HepG2 (cell line): ENCODE measurements around the gene RHOV. TPM values are rescaled to one million over a fixed set of nuclear protein-coding genes. Genes with fewer than 3 reads are reported as not detected.

Source experiments
- ATAC-seq: fragments of 200-7000 bp; cut with Tn5 transposase; 3 replicates; pipeline ENCODE4 v1.9.1; 2020; ENCODE audit warnings: mild to moderate bottlenecking, moderate library complexity
- BruUV-seq: library from RNA; stranded (reverse); fragments of 400-500 nt; replicated peaks from 2 replicates; lab custom pipeline; 2021; lab: Mats Ljungman, UMichigan
- CTCF ChIA-PET: fragments of 300-600 bp; formaldehyde crosslinking; extraction: SDS; loops from one replicate; lab custom pipeline; 2021; ENCODE audit warnings: low total read pairs, inconsistent platforms, low intra/inter-chr PET ratio; lab: Yijun Ruan, JAX
- POLR2A ChIA-PET: fragments of 350-600 bp; sonication (Branson Sonifier 250); formaldehyde crosslinking; loops from one replicate; lab custom pipeline; 2020; ENCODE audit warnings: antibody characterized with exemption, inconsistent platforms; lab: Yijun Ruan, JAX
- DNase-seq: peaks from one replicate; pipeline ENCODE4 v3.0.0-alpha.2; 2015; ENCODE audit warnings: low spot score
- FAIRE-seq: peaks from 3 replicates; lab custom pipeline; 2011; peaks lifted over from hg19 to GRCh38; lab: Jason Lieb, UNC
- H2AFZ ChIP-seq: one replicate; pipeline ENCODE4 v1.6.1; 2011; ENCODE audit warnings: low read length, inconsistent platforms
- H3K27ac ChIP-seq: fragments of 300-600 bp; 3 replicates; pipeline ENCODE4 v1.8.0; 2011; ENCODE audit warnings: mixed run types, mild to moderate bottlenecking, mixed read lengths, low read length, inconsistent platforms; ENCODE audit not compliant: insufficient read depth; ENCODE audit errors: extremely low read length
- H3K27me3 ChIP-seq, 2 experiments: fragments of 200-600 bp in 1 of 2; 2 replicates in 1 of 2; 3 replicates in 1 of 2; pipeline versions ENCODE4 v1.6.0 to v1.8.0; 2011; ENCODE audit warnings: low read length in 2 of 2, mild to moderate bottlenecking in 2 of 2, moderate library complexity in 2 of 2, inconsistent platforms in 1 of 2; ENCODE audit not compliant: insufficient read depth in 2 of 2, control insufficient read depth in 1 of 2
- H3K36me3 ChIP-seq, 2 experiments: fragments of 200-600 bp in 1 of 2; replicated peaks in 1 of 2; 2 replicates in 1 of 2; 3 replicates in 1 of 2; pipeline versions ENCODE4 v1.5.1 to v1.8.0; 2011; ENCODE audit warnings: low read length in 2 of 2, inconsistent platforms in 1 of 2; ENCODE audit not compliant: insufficient read depth in 2 of 2, control insufficient read depth in 1 of 2
- H3K4me1 ChIP-seq: 2 replicates; pipeline ENCODE4 v1.5.1; 2012; ENCODE audit warnings: low read length, inconsistent platforms; ENCODE audit not compliant: insufficient read depth
- H3K4me2 ChIP-seq: 2 replicates; pipeline ENCODE4 v1.6.0; 2011; ENCODE audit warnings: low read depth, low read length, inconsistent platforms
- H3K4me3 ChIP-seq, 3 experiments: fragments of 200-600 bp in 1 of 3; sonication (generic), shearing (Covaris generic) in 1 of 3; replicated peaks in 1 of 3; 2 replicates each; pipeline ENCODE4 v1.5.1; 2011 to 2016; ENCODE audit warnings: low read length in 3 of 3, inconsistent platforms in 2 of 3, low read depth in 2 of 3, mild to moderate bottlenecking in 2 of 3, control low read depth in 1 of 3, mixed read lengths in 1 of 3; ENCODE audit not compliant: insufficient read depth in 1 of 3
- H3K79me2 ChIP-seq: one replicate; pipeline ENCODE4 v1.6.1; 2011; ENCODE audit warnings: low read length, inconsistent platforms; ENCODE audit not compliant: insufficient read depth
- H3K9ac ChIP-seq: 2 replicates; pipeline ENCODE4 v1.6.0; 2011; ENCODE audit warnings: mild to moderate bottlenecking, low read depth, low read length, inconsistent platforms; ENCODE audit not compliant: insufficient read depth
- H3K9me3 ChIP-seq: 2 replicates; pipeline ENCODE4 v1.5.1; 2012; ENCODE audit warnings: mild to moderate bottlenecking, low read length
- H4K20me1 ChIP-seq: 2 replicates; pipeline ENCODE4 v1.6.0; 2011; ENCODE audit warnings: inconsistent platforms, mild to moderate bottlenecking, low read length, moderate library complexity; ENCODE audit not compliant: insufficient read depth
- ADNP ChIP-seq: sonication (generic); formaldehyde crosslinking; IDR thresholded peaks from 2 replicates; pipeline ENCODE4 v1.4.0; 2020; ENCODE audit warnings: missing genetic modification reagents
- ELF3 ChIP-seq: IDR thresholded peaks from 2 replicates; pipeline ENCODE4 v1.6.1; 2016; ENCODE audit warnings: missing genetic modification reagents, missing compliant biosample characterization
- HIVEP1 ChIP-seq: sonication (generic); formaldehyde crosslinking; IDR thresholded peaks from 2 replicates; pipeline ENCODE4 v1.4.0; 2020; ENCODE audit warnings: mild to moderate bottlenecking, missing genetic modification reagents
- HOXA3 ChIP-seq: sonication (generic); formaldehyde crosslinking; IDR thresholded peaks from 2 replicates; pipeline ENCODE4 v1.5.0; 2020; ENCODE audit warnings: missing genetic modification reagents
- KDM5B ChIP-seq: sonication (generic); formaldehyde crosslinking; IDR thresholded peaks from 2 replicates; pipeline ENCODE4 v1.4.0; 2020; ENCODE audit warnings: missing genetic modification reagents, mild to moderate bottlenecking, borderline replicate concordance
- MEIS1 ChIP-seq: sonication (generic); formaldehyde crosslinking; IDR thresholded peaks from 2 replicates; pipeline ENCODE4 v1.9.0; 2021; ENCODE audit warnings: mild to moderate bottlenecking, missing genetic modification reagents, moderate library complexity, borderline replicate concordance
- NRL ChIP-seq: sonication (generic); formaldehyde crosslinking; IDR thresholded peaks from 2 replicates; pipeline ENCODE4 v1.5.0; 2020; ENCODE audit warnings: missing genetic modification reagents, mild to moderate bottlenecking, moderate library complexity, borderline replicate concordance
- ZNF350 ChIP-seq: sonication (generic); formaldehyde crosslinking; IDR thresholded peaks from 2 replicates; pipeline ENCODE4 v1.4.0; 2020; ENCODE audit warnings: mild to moderate bottlenecking, low read depth, missing genetic modification reagents, borderline replicate concordance
- WGBS: methylation state at CpG from one replicate; pipeline ENCODE4 v1.1.6; 2017; ENCODE audit warnings: low lambda C conversion rate; 5-methylcytosine and 5-hydroxymethylcytosine counted together
- in situ Hi-C: cut with HindIII; loops from 2 replicates; pipeline ENCODE4 v1.10.0; 2017; ENCODE audit warnings: low pct_unique_long_range_greater_than_20kb; ENCODE audit not compliant: extremely low pct_ligation_motif_present
- intact Hi-C: fragments of 100-400 bp; cut with micrococcal nuclease; formaldehyde crosslinking; loops from one replicate; pipeline ENCODE4 v1.10.0; 2022; ENCODE audit not compliant: unreplicated experiment
- polyA plus RNA-seq, 8 experiments: library from polyadenylated mRNA; depleted of rRNA in 3 of 8; stranded (reverse) in 7 of 8; unstranded in 1 of 8; fragments of >200 nt; fragmentation: Illumina TruSeq in 4 of 8; extraction: Trizol in 4 of 8; gene quantifications; 2 replicates each; pipeline versions ENCODE4 v1.2.1 to v1.2.3, GENCODE V29; 2011 to 2016; ENCODE audit warnings: low read depth in 4 of 8, missing spikeins in 1 of 8, mixed read lengths in 1 of 8; ENCODE audit not compliant: insufficient read depth in 1 of 8
- total RNA-seq, 5 experiments: library from RNA; depleted of rRNA; stranded (reverse); fragments of >200 nt; fragmentation: Illumina TruSeq; extraction: Trizol; gene quantifications; 2 replicates each; pipeline ENCODE4 v1.2.3, GENCODE V29; 2016; ENCODE audit warnings: low read depth in 1 of 5
- TF ChIP-seq, protein P1 (sequence below): sonication (generic); formaldehyde crosslinking; IDR thresholded peaks from 2 replicates; pipeline ENCODE4 v1.5.0; 2020; ENCODE audit warnings: mild to moderate bottlenecking, missing genetic modification reagents
- TF ChIP-seq, protein P2 (sequence below): sonication (generic); formaldehyde crosslinking; IDR thresholded peaks from 2 replicates; pipeline ENCODE4 v1.4.0; 2020; ENCODE audit warnings: missing genetic modification reagents
- TF ChIP-seq, protein P3 (sequence below): sonication (generic); formaldehyde crosslinking; IDR thresholded peaks from 2 replicates; pipeline ENCODE4 v1.4.0; 2020; ENCODE audit warnings: missing genetic modification reagents
- TF ChIP-seq, protein P4 (sequence below): sonication (generic); formaldehyde crosslinking; IDR thresholded peaks from 2 replicates; pipeline ENCODE4 v1.4.0; 2020; ENCODE audit warnings: missing genetic modification reagents
- TF ChIP-seq, protein P5 (sequence below): conservative IDR thresholded peaks from 2 replicates; pipeline ENCODE4 v1.6.1; 2018; ENCODE audit warnings: missing genetic modification reagents

Gene RHOV
- total and polyA plus RNA-seq, 2 of the 13 experiments (the other 11 are each of a cell fraction or from before 2014, with no cell fraction given), result 0.17 to 0.18 TPM

DNA sequence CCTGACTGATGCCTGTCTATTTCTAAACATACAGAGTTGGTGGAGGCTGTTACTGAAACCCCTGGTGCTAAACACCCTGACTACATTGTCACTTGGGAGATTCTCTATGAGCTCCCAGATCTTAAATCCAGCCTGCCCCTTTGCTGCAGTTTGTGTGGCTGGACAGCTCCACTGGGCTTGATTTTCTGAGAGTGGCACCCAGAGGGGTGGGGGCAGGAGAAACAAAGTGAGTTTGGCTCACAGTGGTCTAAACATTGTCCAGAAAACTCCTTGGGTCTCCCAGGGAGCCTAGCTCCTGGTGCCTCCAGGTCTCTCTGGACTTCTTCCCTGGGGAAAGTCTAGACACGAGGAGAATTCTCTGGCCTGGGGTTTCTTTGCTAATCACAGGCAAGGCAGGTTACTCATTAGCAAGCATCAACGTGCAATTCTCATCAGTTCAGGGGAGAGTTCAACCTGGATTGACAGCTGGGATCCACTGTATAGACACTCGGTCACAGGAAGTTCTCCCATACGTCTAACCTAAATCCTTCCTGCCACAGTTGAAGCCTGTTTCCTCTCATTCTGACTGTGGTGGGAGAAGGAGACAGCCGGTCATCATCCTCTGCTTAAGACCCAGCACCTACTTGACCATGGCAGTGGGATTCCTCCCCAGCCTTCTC is 48.0 kb upstream of the RHOV start:
- Histone ChIP-seq H3K36me3 (no peaks in the 10 kb centered on the region), H3K9me3 (no peaks in the 10 kb centered on the region), H3K27ac (no peak overlapping the region), H3K4me2 (peak overlapping the region; percentile 64), H3K4me1 (peaks cover 76% of the 10 kb centered on the region), H3K79me2 (no peaks in the 10 kb centered on the region), H4K20me1 (no peaks in the 10 kb centered on the region), H3K27me3 (peaks cover 3 to 64% of the 10 kb centered on the region in 2 experiments; a peak in 4 of 5 replicates), H3K4me3 (peak overlapping the region in 1 of 3 experiments; percentile 37; a peak in 1 of 6 replicates), H2AFZ (no peak overlapping the region), H3K9ac (no peak overlapping the region)
- 0% methylated on average over 3 of the region's 5 CpGs for WGBS
- ChIA-PET POLR2A (interaction anchor here (0.9 kb wide), 1 partner anchor 14 kb away, joined by 4 read pairs; no protein-coding TSS in a partner anchor), CTCF (no interaction called here)
- ATAC-seq (peak; percentile 23), FAIRE-seq (peak; percentile 64), DNase-seq (no peak)
- in situ Hi-C loops, result no loop called here
- intact Hi-C loops, result no loop called here
- no TSS peak for BruUV-seq
- no peak for TF ChIP-seq MEIS1 (CRISPR knock-in tag)
- TF ChIP-seq KDM5B (CRISPR knock-in tag), result no peak
- TF ChIP-seq, protein P1, sequence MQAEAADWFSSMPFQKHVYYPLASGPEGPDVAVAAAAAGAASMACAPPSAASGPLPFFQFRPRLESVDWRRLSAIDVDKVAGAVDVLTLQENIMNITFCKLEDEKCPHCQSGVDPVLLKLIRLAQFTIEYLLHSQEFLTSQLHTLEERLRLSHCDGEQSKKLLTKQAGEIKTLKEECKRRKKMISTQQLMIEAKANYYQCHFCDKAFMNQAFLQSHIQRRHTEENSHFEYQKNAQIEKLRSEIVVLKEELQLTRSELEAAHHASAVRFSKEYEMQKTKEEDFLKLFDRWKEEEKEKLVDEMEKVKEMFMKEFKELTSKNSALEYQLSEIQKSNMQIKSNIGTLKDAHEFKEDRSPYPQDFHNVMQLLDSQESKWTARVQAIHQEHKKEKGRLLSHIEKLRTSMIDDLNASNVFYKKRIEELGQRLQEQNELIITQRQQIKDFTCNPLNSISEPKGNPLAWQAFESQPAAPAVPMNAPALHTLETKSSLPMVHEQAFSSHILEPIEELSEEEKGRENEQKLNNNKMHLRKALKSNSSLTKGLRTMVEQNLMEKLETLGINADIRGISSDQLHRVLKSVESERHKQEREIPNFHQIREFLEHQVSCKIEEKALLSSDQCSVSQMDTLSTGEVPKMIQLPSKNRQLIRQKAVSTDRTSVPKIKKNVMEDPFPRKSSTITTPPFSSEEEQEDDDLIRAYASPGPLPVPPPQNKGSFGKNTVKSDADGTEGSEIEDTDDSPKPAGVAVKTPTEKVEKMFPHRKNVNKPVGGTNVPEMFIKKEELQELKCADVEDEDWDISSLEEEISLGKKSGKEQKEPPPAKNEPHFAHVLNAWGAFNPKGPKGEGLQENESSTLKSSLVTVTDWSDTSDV, result no peak
- TF ChIP-seq, protein P2, sequence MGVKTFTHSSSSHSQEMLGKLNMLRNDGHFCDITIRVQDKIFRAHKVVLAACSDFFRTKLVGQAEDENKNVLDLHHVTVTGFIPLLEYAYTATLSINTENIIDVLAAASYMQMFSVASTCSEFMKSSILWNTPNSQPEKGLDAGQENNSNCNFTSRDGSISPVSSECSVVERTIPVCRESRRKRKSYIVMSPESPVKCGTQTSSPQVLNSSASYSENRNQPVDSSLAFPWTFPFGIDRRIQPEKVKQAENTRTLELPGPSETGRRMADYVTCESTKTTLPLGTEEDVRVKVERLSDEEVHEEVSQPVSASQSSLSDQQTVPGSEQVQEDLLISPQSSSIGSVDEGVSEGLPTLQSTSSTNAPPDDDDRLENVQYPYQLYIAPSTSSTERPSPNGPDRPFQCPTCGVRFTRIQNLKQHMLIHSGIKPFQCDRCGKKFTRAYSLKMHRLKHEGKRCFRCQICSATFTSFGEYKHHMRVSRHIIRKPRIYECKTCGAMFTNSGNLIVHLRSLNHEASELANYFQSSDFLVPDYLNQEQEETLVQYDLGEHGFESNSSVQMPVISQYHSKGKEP (CRISPR knock-in tag), result no peak
- TF ChIP-seq ADNP (CRISPR knock-in tag), result peak; percentile 83; the same call in 1 of the 2 replicates
- no peak for TF ChIP-seq HIVEP1 (CRISPR knock-in tag)
- TF ChIP-seq HOXA3 (CRISPR knock-in tag), result no peak
- TF ChIP-seq, protein P3, sequence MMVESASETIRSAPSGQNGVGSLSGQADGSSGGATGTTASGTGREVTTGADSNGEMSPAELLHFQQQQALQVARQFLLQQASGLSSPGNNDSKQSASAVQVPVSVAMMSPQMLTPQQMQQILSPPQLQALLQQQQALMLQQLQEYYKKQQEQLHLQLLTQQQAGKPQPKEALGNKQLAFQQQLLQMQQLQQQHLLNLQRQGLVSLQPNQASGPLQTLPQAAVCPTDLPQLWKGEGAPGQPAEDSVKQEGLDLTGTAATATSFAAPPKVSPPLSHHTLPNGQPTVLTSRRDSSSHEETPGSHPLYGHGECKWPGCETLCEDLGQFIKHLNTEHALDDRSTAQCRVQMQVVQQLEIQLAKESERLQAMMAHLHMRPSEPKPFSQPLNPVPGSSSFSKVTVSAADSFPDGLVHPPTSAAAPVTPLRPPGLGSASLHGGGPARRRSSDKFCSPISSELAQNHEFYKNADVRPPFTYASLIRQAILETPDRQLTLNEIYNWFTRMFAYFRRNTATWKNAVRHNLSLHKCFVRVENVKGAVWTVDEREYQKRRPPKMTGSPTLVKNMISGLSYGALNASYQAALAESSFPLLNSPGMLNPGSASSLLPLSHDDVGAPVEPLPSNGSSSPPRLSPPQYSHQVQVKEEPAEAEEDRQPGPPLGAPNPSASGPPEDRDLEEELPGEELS (CRISPR knock-in tag), result no peak
- TF ChIP-seq ZNF350 (CRISPR knock-in tag), result no peak
- TF ChIP-seq, protein P4, sequence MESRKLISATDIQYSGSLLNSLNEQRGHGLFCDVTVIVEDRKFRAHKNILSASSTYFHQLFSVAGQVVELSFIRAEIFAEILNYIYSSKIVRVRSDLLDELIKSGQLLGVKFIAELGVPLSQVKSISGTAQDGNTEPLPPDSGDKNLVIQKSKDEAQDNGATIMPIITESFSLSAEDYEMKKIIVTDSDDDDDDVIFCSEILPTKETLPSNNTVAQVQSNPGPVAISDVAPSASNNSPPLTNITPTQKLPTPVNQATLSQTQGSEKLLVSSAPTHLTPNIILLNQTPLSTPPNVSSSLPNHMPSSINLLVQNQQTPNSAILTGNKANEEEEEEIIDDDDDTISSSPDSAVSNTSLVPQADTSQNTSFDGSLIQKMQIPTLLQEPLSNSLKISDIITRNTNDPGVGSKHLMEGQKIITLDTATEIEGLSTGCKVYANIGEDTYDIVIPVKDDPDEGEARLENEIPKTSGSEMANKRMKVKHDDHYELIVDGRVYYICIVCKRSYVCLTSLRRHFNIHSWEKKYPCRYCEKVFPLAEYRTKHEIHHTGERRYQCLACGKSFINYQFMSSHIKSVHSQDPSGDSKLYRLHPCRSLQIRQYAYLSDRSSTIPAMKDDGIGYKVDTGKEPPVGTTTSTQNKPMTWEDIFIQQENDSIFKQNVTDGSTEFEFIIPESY (CRISPR knock-in tag), result no peak
- TF ChIP-seq, protein P5, sequence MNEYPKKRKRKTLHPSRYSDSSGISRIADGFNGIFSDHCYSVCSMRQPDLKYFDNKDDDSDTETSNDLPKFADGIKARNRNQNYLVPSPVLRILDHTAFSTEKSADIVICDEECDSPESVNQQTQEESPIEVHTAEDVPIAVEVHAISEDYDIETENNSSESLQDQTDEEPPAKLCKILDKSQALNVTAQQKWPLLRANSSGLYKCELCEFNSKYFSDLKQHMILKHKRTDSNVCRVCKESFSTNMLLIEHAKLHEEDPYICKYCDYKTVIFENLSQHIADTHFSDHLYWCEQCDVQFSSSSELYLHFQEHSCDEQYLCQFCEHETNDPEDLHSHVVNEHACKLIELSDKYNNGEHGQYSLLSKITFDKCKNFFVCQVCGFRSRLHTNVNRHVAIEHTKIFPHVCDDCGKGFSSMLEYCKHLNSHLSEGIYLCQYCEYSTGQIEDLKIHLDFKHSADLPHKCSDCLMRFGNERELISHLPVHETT (CRISPR knock-in tag), result no peak
- no peak for TF ChIP-seq NRL (CRISPR knock-in tag)
- 0 out of 2 replicates have a peak, but pooled peaks have one; percentile 22 for TF ChIP-seq ELF3 (CRISPR knock-in tag)
